ENCODE results near the gene UCN2. TPM values are rescaled to one million over a fixed set of nuclear protein-coding genes. Genes with fewer than 3 reads are reported as not detected.

UCN2 gene
- total and polyA plus RNA-seq, 2 of the 8 experiments (the other 6 are each of a cell fraction or from before 2014, with no cell fraction given), result 0.14 TPM; not detected in 1

GRCh38 chr3:48599509-48600285 is 36.1 kb upstream of the UCN2 start:
- H4K5ac ChIP-seq (ENCODE audit: insufficient read length, low read depth, low read length), result no peak overlapping the region
- H2BK15ac ChIP-seq (ENCODE audit: low read length), result no peak overlapping the region
- no peak overlapping the region for H3K4me3 ChIP-seq (ENCODE audit: extremely low read depth in 1 of 4, insufficient read depth in 2 of 4, low read depth in 3 of 4, low read length in 4 of 4)
- 95% methylated on average over 12 of the region's 12 CpGs; no CpG with 5 or more reads in 1 of the 2 experiments for WGBS, 2 experiments (ENCODE audit: extremely low coverage in 1 of 2, insufficient coverage in 1 of 2, insufficient read length in 1 of 2, insufficient replicate concordance in 2 of 2, low coverage in 1 of 2, low lambda C conversion rate in 2 of 2, missing lambda C conversion rate in 1 of 2)
- H2BK5ac ChIP-seq (ENCODE audit: low read depth, low read length), result no peak overlapping the region
- ChIA-PET CTCF (ENCODE audit: partially characterized antibody) (interaction anchor here (1.2 kb wide), 1 partner anchor 164 kb away, joined by 3 read pairs; no protein-coding TSS in a partner anchor), POLR2A (ENCODE audit: partially characterized antibody) (interaction anchor here (0.6 to 4.2 kb wide), 4 partner anchors 11 to 155 kb away, joined by 4 to 22 read pairs (median 10); partner anchors contain the start of gene SLC26A6)
- no peak overlapping the region for H4K91ac ChIP-seq (replicated peaks; ENCODE audit: insufficient read length, low read length)
- no peak overlapping the region for H3K4me2 ChIP-seq (ENCODE audit: insufficient read depth in 1 of 2, low read depth in 2 of 2, low read length in 2 of 2)
- no peak overlapping the region for H3K23ac ChIP-seq (ENCODE audit: insufficient read length)
- no peak overlapping the region for H3K18ac ChIP-seq (ENCODE audit: extremely low read depth, low read length)
- FAIRE-seq (no peak), DNase-seq (ENCODE audit: low read depth in 1 of 2, low spot score in 2 of 2) (no peak)
- H2BK20ac ChIP-seq (ENCODE audit: low read length), result no peak overlapping the region
- no peak overlapping the region for H3K9ac ChIP-seq (replicated peaks in 1 of 4; ENCODE audit: extremely low read depth in 1 of 4, low read depth in 3 of 4, low read length in 3 of 4)
- H4K20me1 ChIP-seq (replicated peaks in 1 of 2; ENCODE audit: control insufficient read depth in 1 of 2, insufficient read depth in 2 of 2, low read length in 2 of 2), result peaks cover 4 to 44% of the 10 kb centered on the region in 2 experiments
- no peak overlapping the region for H4K8ac ChIP-seq (ENCODE audit: extremely low read depth, insufficient read depth, low read length)
- no peak overlapping the region for H2AK5ac ChIP-seq (ENCODE audit: low read depth, low read length)
- H2AFZ ChIP-seq (ENCODE audit: low read length), result no peak overlapping the region
- H3K4ac ChIP-seq (replicated peaks; ENCODE audit: insufficient read length, low read depth, low read length), result no peak overlapping the region
- peaks cover 3 to 12% (median 10%) of the 10 kb centered on the region in 4 experiments; a peak in 6 of 7 replicates for H3K4me1 ChIP-seq (replicated peaks in 1 of 4; ENCODE audit: control insufficient read depth in 3 of 4, insufficient read depth in 4 of 4, low read length in 3 of 4)
- H3K14ac ChIP-seq (ENCODE audit: insufficient read length), result no peak overlapping the region
- H3K36me3 ChIP-seq (ENCODE audit: control insufficient read depth in 2 of 4, insufficient read depth in 4 of 4, low read length in 3 of 4), result peaks cover 42 to 59% (median 55%) of the 10 kb centered on the region in 4 experiments
- no peak overlapping the region for H3K56ac ChIP-seq (replicated peaks; ENCODE audit: insufficient read length, low read depth, low read length)
- no peak overlapping the region for H3K27ac ChIP-seq (ENCODE audit: low read depth, low read length)
- peaks cover 2% of the 10 kb centered on the region; the same call in 1 of the 2 replicates for H3K79me1 ChIP-seq (ENCODE audit: low read depth, low read length)
- peaks cover 0 to 3% (median 0%) of the 10 kb centered on the region in 4 experiments; a peak in 2 of 7 replicates for H3K27me3 ChIP-seq (replicated peaks in 1 of 4; ENCODE audit: control insufficient read depth in 3 of 4, extremely low read depth in 1 of 4, insufficient read depth in 3 of 4, low read length in 3 of 4)
- H2BK12ac ChIP-seq (ENCODE audit: low read depth, low read length), result no peak overlapping the region
- no peaks in the 10 kb centered on the region for H3K9me3 ChIP-seq (ENCODE audit: insufficient read depth in 2 of 2, low read depth in 1 of 2, low read length in 1 of 2)
- H3K79me2 ChIP-seq (ENCODE audit: control insufficient read depth in 1 of 2, insufficient read depth in 2 of 2, low read length in 2 of 2), result no peaks in the 10 kb centered on the region; a peak in 1 of 4 replicates
- H3K23me2 ChIP-seq (ENCODE audit: low read depth, low read length), result peaks cover 1% of the 10 kb centered on the region; the same call in 1 of the 2 replicates
- H2BK120ac ChIP-seq (replicated peaks; ENCODE audit: low read depth, low read length), result no peak overlapping the region
- no peak for TF ChIP-seq YY1 (IDR thresholded peaks at IDR 0.05; ENCODE audit: low read depth, low read length)
- no peak for TF ChIP-seq CBX8 (IDR thresholded peaks at IDR 0.05; ENCODE audit: borderline replicate concordance, low read depth, low read length)
- TF ChIP-seq TCF12 (IDR thresholded peaks at IDR 0.05; ENCODE audit: low read depth, low read length), result no peak
- no peak for TF ChIP-seq SP2 (IDR thresholded peaks at IDR 0.05; ENCODE audit: low read length)
- TF ChIP-seq EGR1 (IDR thresholded peaks at IDR 0.05; ENCODE audit: borderline replicate concordance, low read depth, low read length), result no peak
- TF ChIP-seq BACH1 (IDR thresholded peaks at IDR 0.05; ENCODE audit: low read length), result no peak
- TF ChIP-seq SIX5 (IDR thresholded peaks at IDR 0.05; ENCODE audit: low read depth, low read length), result no peak
- TF ChIP-seq, protein P1, sequence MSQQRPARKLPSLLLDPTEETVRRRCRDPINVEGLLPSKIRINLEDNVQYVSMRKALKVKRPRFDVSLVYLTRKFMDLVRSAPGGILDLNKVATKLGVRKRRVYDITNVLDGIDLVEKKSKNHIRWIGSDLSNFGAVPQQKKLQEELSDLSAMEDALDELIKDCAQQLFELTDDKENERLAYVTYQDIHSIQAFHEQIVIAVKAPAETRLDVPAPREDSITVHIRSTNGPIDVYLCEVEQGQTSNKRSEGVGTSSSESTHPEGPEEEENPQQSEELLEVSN (IDR thresholded peaks at IDR 0.05), result no peak

All from H1 (cell line).